Measurements from ENCODE around the gene PHLDA3. TPM values are rescaled to one million over a fixed set of nuclear protein-coding genes. Genes with fewer than 3 reads are reported as not detected.
"Not testable (repeated sequence)": the region's sequence is repeated elsewhere in the genome, so short reads cannot be mapped to it uniquely, and the experiment has no call there.

The PHLDA3 gene
- total RNA-seq, 1 experiment from 2014 or later, result 53.8 TPM

GRCh38 chr1:201504179-201504631, 35.2 kb upstream of the PHLDA3 start:
- no peak for DNase-seq (ENCODE audit: extremely low read depth, low read depth)

GRCh38 chr1:201503397-201504176, 34.6 kb upstream of the PHLDA3 start:
- DNase-seq (ENCODE audit: extremely low read depth, low read depth), result peak; percentile 93

GRCh38 chr1:201502511-201502857, 33.5 kb upstream of the PHLDA3 start:
- DNase-seq (ENCODE audit: extremely low read depth, low read depth), result no peak

GRCh38 chr1:201501812-201502510, 33.0 kb upstream of the PHLDA3 start:
- DNase-seq (ENCODE audit: extremely low read depth, low read depth), result no peak

GRCh38 chr1:201501144-201501543, 32.2 kb upstream of the PHLDA3 start:
- DNase-seq (ENCODE audit: extremely low read depth, low read depth), result no peak

- no peak for DNase-seq (ENCODE audit: extremely low read depth, low read depth)
Observed at GRCh38 chr1:201500670-201501120, 31.7 kb upstream of the PHLDA3 start.

GRCh38 chr1:201499795-201500669, 31.0 kb upstream of the PHLDA3 start:
- DNase-seq (ENCODE audit: extremely low read depth, low read depth), result no peak

GRCh38 chr1:201499191-201499590, 30.2 kb upstream of the PHLDA3 start:
- no peak for DNase-seq (ENCODE audit: extremely low read depth, low read depth)

GRCh38 chr1:201498621-201499020, 29.6 kb upstream of the PHLDA3 start:
- DNase-seq (ENCODE audit: extremely low read depth, low read depth), result no peak

GRCh38 chr1:201497935-201498509, 29.0 kb upstream of the PHLDA3 start:
- no peak for DNase-seq (ENCODE audit: extremely low read depth, low read depth)

GRCh38 chr1:201496296-201496690, 27.3 kb upstream of the PHLDA3 start:
- DNase-seq (ENCODE audit: extremely low read depth, low read depth), result no peak

GRCh38 chr1:201495551-201496295, 26.7 kb upstream of the PHLDA3 start:
- DNase-seq (ENCODE audit: extremely low read depth, low read depth), result peak; percentile 64

- no peak for DNase-seq (ENCODE audit: extremely low read depth, low read depth)
Observed at GRCh38 chr1:201493757-201494617, 25.0 kb upstream of the PHLDA3 start.

- DNase-seq (ENCODE audit: extremely low read depth, low read depth), result not testable (repeated sequence)
Observed at GRCh38 chr1:201493026-201493656, 24.2 kb upstream of the PHLDA3 start.

- no peak for DNase-seq (ENCODE audit: extremely low read depth, low read depth)
Observed at GRCh38 chr1:201491896-201492511, 23.0 kb upstream of the PHLDA3 start.

- no peak for DNase-seq (ENCODE audit: extremely low read depth, low read depth)
Observed at GRCh38 chr1:201490708-201491131, 21.7 kb upstream of the PHLDA3 start.

- no peak for DNase-seq (ENCODE audit: extremely low read depth, low read depth)
Observed at GRCh38 chr1:201489643-201490261, 20.8 kb upstream of the PHLDA3 start.

All from NCI-H460 (cell line).